GM08714 (cell line): Measurements from ENCODE around the gene POTEH.
"Not testable (repeated sequence)": the region's sequence is repeated elsewhere in the genome, so short reads cannot be mapped to it uniquely, and the experiment has no call there.

Source experiments
- H3K4me3 ChIP-seq: fragments of 200-500 bp; sonication (Bioruptor generic); 2 replicates; pipeline ENCODE4 v1.5.1; 2014; ENCODE audit warnings: mild to moderate bottlenecking, low read length, inconsistent platforms

The POTEH gene

GRCh38 chr22:15689749-15690125 is at the start of gene POTEH:
Gene POTEH (plus strand): TSS chr22:15690026. CDS start chr22:15690078, 52 bp downstream.
- H3K4me3 ChIP-seq = not testable (repeated sequence)

DNA sequence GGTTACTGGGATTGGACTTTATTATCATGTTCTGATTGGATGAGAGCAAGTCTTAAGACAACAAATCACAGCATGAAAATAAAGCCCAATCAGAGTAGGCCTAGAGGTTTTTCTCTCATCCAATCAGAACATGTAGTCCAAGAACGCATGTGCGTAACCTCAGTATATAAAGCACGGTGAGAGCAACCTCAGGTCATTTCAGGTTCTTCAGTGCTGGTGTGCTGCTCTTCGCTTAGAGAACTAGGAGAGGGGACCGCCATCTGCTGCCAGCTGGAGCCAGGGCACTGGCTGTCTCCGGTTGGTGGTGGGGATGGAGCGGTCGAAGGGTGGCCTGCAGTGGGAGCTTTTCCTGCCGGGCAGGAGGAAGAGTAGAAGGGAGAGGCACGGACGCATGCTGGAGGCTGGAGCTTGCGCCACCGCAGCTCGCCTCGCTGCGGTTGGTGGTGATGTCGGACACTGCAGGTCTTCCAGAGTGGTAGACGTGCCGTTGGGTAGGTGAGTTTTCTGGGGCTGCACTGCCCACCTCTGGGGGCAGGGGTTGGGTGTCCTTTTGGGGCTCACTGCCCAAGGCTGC is 47.5 kb upstream of the POTEH start:
- H3K4me3 ChIP-seq = not testable (repeated sequence)

GRCh38 chr22:15651954-15652353 is 37.9 kb upstream of the POTEH start:
- H3K4me3 ChIP-seq = not testable (repeated sequence)

DNA sequence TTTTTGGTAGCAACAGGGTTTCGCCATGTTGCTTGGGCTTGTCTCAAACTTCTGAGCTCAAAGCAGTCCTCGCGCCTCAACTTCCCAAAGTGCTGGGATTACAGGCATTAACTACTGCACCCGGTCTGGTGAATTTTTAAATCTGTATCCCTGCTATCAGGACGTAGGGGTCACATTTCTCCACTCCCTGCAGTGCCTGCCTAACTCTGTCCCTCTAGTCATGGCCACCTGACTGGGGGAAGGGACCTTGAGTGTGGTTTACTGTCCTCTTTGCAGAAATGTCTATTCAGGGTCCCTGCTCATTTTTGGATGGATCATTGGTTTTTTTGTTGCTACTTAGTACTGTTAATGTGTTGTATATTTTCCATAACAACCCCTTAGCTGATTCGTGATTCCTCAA is 37.1 kb upstream of the POTEH start:
- not testable (repeated sequence) for H3K4me3 ChIP-seq

- not testable (repeated sequence) for H3K4me3 ChIP-seq
Measured at GRCh38 chr22:15653241-15653640, 36.6 kb upstream of the POTEH start.

GRCh38 chr22:15661102-15661501 is 28.7 kb upstream of the POTEH start:
- H3K4me3 ChIP-seq = not testable (repeated sequence)

GRCh38 chr22:15664682-15665081 is 25.1 kb upstream of the POTEH start:
- H3K4me3 ChIP-seq = not testable (repeated sequence)

DNA sequence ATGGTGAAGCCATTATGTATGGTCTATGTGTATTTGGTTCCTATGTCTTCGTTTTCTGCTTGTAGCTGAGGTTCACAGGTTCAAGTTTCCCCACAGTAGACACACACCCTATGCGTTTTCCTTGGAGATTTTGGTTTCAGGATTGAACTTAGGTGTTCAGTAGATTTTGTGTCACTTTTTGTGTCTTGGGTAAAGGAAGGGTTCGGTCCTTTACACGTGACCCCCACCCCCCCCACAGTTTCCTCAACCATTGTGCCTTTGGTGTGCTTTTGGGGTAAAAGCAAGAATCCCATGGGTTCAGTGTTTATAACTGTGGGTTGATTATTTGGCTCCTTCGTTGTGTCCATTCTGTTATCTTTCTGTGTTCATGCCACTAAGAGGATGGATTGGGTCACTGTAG is 24.3 kb upstream of the POTEH start:
- H3K4me3 ChIP-seq = not testable (repeated sequence)

- H3K4me3 ChIP-seq = not testable (repeated sequence)
Measured at GRCh38 chr22:15669430-15669829, 20.4 kb upstream of the POTEH start.

GRCh38 chr22:15679702-15680101 is 10.1 kb upstream of the POTEH start:
- not testable (repeated sequence) for H3K4me3 ChIP-seq

DNA sequence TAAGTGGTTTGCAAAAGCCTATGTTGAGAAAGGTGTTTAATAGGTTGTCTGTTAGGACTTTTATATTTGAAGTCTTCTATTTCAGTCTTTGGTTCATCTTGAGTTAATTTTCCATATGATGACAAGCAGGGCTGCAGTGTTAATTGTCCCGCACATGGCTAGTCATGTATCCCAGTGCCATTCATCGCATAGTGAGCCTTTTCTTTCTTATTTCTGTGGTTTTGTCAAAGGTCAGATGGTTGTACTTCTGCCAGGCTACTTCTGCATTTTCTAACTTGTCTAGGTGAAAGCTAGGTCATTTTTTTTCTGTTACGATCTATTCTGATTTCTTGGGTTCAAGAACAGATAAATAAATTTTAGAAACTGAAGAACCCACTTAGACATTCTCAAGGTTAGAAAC is 5.7 kb upstream of the POTEH start:
- not testable (repeated sequence) for H3K4me3 ChIP-seq

DNA sequence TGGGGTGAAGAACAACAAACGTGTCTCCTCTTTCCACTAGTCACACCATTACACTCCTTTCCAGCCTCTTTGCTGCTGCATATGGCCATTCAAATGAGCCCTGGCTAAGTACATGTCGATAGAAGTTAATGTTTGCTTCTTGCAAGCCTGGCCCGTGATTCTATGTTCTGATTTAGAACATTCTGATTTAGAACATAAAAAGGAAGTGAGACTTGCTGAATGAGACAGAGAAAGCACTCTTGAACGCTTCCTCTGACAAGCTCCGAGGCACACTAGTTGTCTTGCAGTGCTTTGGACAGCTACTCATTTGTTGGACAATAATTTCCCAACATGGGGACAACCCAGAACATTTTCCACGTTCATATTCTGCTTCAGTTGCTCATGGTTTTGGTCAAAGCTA is 5.1 kb upstream of the POTEH start:
- not testable (repeated sequence) for H3K4me3 ChIP-seq

DNA sequence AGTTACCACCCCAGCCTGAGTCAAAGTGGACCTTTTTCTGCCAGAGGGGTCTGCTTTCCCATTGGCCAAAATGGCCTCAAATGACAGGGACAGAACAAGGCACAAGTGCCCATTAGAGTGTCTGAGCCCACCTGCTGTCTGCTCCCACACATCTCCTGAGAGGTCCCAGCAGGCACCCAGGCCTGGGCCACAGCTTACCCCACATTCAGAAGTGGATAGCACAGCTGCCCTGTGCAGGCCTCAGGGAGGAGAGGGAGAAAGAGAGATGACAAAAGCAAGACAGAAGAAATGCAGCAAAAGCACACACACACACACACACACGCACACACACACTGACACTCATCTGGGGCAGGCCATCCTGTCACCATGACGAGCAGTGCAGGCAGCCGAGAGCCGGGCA is 4.2 kb upstream of the POTEH start:
- not testable (repeated sequence) for H3K4me3 ChIP-seq

DNA sequence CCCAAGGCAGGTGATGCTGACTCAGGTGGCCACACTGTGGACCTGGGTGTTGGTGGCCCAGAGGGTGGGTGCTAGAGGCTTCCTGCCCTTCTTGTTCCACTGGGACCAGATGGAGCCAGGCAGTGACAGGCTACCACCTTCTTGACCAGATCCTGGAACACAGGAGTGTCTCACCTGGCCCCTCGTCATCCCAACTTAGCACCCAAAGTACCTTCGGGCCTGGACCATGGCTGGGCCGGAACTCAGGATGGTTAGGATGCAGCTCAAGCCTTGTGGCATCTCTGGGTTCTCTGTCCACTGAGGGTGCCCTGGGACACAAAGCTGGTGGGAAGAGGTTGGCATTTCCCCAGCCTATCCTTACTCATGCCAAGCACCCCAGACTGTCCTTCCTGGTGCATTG is 2.7 kb upstream of the POTEH start:
- not testable (repeated sequence) for H3K4me3 ChIP-seq

DNA sequence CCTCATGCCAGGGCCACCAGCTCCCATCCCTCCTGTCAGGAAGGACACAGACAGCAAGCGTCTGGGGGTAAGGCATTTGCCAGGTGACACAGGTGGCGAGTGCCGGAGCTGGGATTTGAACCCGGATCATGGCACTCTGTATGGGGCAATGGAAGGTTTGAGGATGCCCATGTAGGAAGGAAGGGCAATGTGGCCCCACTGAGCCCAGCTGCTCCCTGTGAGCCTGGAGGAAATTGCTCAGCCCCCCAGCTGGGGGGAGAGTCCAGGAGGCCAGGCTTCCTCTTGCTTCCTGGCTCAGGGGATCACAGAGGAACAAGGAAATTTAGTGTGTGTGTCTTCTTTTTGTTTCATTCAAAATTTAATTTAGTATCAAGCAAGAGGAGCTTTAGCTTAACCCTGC is 2.1 kb upstream of the POTEH start:
- H3K4me3 ChIP-seq = not testable (repeated sequence)

DNA sequence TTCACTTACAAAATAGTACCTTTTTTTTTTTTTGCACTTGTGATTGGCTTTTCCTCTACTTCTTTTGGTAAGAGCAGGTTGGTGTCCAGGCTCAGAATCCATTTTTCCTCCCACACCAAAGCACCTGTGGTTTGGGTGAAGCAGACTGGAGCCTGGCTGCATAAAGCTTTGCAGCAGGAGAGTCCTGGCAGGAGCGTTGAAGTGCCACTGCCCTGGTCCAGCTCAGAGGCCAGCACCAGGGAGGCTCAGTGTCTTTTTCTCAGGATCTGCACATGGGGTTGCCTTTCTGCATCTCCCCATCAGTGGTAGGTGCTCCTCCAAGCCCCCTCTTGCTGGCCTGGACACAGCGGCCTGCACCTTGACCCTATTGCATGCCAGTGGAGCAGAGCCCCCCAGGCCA is 1.7 kb upstream of the POTEH start:
- not testable (repeated sequence) for H3K4me3 ChIP-seq

GRCh38 chr22:15689012-15689748 is 646 bp upstream of the POTEH start:
- not testable (repeated sequence) for H3K4me3 ChIP-seq

DNA sequence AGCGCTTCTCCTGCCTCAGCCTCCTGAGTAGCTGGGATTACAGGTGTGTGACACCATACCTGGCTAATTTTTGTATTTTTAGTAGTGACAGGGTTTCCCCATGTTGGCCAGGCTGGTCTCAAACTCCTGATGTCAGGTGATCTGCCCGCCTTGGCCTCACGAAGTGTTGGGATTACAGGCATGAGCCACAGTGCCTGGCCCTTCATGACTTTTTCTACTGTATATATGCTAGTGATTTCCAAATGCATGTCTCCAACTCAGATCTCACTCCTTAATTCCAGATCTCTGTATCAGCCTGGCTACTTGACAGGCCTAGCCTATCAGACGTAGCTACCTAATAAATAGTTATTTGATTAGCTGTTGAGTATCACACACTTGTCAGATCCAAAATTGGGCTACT is 23.8 kb downstream of the POTEH start:
- not testable (repeated sequence) for H3K4me3 ChIP-seq

- H3K4me3 ChIP-seq = not testable (repeated sequence)
Measured at GRCh38 chr22:15714125-15714524, 24.3 kb downstream of the POTEH start.

DNA sequence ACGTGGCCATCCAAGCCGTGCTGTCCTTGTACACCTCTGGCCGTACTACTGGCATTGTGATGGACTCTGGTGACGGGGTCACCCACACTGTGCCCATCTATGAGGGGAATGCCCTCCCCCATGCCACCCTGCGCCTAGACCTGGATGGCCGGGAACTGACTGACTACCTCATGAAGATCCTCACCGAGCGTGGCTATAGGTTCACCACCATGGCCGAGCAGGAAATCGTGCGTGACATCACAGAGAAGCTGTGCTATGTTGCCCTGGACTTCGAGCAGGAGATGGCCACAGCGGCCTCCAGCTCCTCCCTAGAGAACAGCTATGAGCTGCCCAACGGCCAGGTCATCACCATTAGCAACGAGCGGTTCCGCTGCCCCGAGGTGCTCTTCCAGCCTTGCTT is 32.1 kb downstream of the POTEH start:
- not testable (repeated sequence) for H3K4me3 ChIP-seq

DNA sequence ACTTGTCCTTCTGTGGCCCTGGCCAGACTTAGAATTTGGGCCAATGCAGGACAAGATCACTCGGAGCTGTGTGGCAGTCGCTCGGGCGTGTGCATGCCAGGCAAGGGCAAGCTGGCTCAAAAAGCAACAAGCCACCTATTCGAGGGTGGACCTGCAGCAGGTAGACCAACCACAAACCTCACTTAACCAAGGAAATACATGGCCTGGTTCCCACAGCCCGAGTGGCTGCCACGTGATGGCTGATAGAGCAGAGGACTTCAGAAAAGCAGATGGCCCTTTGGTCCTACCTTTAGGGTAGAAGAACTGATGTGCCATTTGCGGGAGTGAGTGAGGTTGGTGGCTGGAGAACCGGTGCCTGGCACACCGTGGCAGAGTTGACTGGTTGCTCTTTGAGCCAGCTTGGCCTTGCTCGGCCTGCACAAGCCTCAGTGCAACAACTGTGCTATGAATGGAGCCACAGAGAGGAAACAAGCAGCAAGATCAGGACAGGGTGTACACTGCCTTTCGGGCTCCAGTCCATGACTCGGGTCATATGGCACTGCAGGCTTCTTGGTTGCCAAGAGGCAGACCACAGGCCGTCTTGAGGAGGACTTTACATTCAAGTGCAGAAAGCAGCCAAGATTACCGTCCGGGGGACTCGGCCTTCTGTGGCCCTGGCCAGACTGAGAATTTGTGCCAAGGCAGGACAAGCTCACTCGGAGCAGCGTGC is 39.5 kb downstream of the POTEH start:
- not testable (repeated sequence) for H3K4me3 ChIP-seq

DNA sequence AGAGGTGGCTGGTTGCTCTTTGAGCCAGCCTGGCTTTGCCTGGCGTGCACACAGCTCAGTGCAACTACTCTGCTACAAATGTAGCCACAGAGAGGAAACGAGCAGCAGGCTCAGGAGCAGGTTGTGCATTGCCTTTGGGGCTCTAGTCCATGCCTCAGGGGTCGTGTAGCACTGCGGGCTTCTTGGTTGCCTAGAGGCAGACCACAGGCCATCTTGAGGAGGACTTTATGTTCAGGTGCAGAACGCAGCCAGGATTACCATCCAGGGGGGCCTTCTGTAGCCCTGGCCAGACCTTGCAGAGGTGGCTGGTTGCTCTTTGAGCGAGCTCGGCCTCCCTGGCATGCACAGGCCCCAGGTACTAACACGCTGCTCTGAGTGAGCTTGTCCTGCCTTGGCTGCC is 41.2 kb downstream of the POTEH start:
- not testable (repeated sequence) for H3K4me3 ChIP-seq

DNA sequence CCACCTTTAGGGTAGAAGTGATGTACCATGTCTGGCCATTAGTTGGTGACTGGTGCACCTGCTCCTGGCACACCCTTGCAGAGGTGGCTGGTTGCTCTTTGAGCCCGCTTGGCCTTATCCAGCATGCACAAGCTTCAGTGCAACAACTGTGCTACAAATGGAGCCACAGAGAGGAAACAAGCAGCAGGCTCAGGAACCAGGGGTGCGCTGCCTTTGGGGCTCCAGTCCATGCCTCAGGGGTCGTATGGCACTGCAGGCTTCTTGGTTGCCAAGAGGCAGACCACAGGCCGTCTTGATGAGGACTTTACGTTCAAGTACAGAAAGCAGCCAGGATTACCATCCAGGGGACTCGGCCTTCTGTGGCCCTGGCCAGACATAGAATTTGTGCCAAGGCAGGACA is 44.6 kb downstream of the POTEH start:
- not testable (repeated sequence) for H3K4me3 ChIP-seq
